Cardiac muscle cell (in vitro differentiated cells and primary cell): Measurements from ENCODE around the gene ERVW-1. TPM values are rescaled to one million over a fixed set of nuclear protein-coding genes. Genes with fewer than 3 reads are reported as not detected.

ENCODE experiments used
- DNase-seq, 2 donors: peaks; one replicate each; pipeline versions ENCODE4 v3.0.0 to v3.0.0-alpha.2; 2010 to 2017; ENCODE audit warnings: low read depth in 1 of 2, low spot score in 1 of 2
- H3K27ac ChIP-seq: fragments of 200-600 bp; sonication (generic); 2 replicates; pipeline ENCODE4 v1.5.1; 2016
- H3K27me3 ChIP-seq: fragments of 200-600 bp; sonication (generic); 2 replicates; pipeline ENCODE4 v1.6.0; 2016; ENCODE audit warnings: control low read depth
- H3K36me3 ChIP-seq: fragments of 200-600 bp; sonication (generic); 2 replicates; pipeline ENCODE4 v1.5.1; 2016; ENCODE audit warnings: control low read depth
- H3K4me1 ChIP-seq: fragments of 200-600 bp; sonication (generic); 2 replicates; pipeline ENCODE4 v1.8.1; 2017; ENCODE audit warnings: low read depth, mild to moderate bottlenecking, mixed run types
- H3K4me3 ChIP-seq: fragments of 200-600 bp; sonication (generic); 2 replicates; pipeline ENCODE4 v1.5.1; 2016; ENCODE audit warnings: mild to moderate bottlenecking
- H3K9me3 ChIP-seq: fragments of 200-600 bp; sonication (generic); 2 replicates; pipeline ENCODE4 v1.5.1; 2017; ENCODE audit warnings: low read depth, mild to moderate bottlenecking, control low read depth
- CTCF ChIP-seq: IDR thresholded peaks from 2 replicates; pipeline ENCODE4 v1.5.1; 2012; ENCODE audit warnings: low read depth, mild to moderate bottlenecking, low read length
- polyA plus RNA-seq: library from polyadenylated mRNA; unstranded; fragments of >200 nt; fragmentation: Nextera tagmentation; extraction: Ambion mirVana; gene quantifications from 2 replicates; pipeline ENCODE4 v1.2.1, GENCODE V29; 2016
- total RNA-seq: library from RNA; depleted of rRNA; stranded (reverse); fragments of >200 nt; gene quantifications from 2 replicates; pipeline ENCODE4 v1.2.3, GENCODE V29; 2016

The ERVW-1 gene
- total and polyA plus RNA-seq, 2 experiments from 2014 or later, result not detected

GRCh38 chr7:92427193-92427592, 50.6 kb downstream of the ERVW-1 start:
- H3K27ac ChIP-seq, result no peak overlapping the region
- no peak for DNase-seq
- H3K27me3 ChIP-seq, result no peaks in the 10 kb centered on the region
- H3K4me1 ChIP-seq, result peaks cover 5% of the 10 kb centered on the region
- H3K36me3 ChIP-seq, result no peaks in the 10 kb centered on the region
- H3K4me3 ChIP-seq, result no peak overlapping the region
- no peak for TF ChIP-seq CTCF
- H3K9me3 ChIP-seq, result no peaks in the 10 kb centered on the region

DNA sequence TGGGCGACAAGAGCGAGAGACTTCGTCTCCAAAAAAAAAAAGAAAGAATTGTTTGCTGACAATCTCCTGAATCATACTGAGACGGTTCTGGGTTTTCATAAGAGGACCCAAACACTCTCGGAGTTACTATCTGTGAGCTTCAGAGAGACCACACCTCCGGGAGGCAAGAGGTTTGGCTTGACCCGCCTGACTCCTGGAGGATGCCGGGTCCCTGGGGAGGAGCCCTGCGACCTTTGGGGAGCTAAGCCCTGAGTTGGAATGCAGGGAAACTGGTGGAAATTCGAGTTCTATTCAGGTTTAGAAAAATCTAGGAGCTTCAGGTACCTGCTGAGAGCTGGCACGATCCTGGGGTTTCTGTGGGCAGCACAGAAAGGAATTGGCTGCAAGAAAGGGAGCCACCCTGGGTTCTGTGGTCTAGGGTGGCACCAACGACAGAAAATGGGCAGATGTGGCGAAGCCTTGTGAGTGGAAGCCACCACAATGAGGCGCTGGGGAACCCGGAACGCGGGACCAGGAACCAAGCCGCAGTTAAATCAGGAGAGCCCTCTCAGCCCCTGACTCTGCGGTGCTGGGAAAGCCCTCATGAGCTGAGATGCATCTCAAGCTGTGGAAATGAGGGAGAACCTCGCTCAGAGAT, 52.3 kb downstream of the ERVW-1 start:
- H3K36me3 ChIP-seq, result no peaks in the 10 kb centered on the region
- no peak for TF ChIP-seq CTCF
- peaks cover 5% of the 10 kb centered on the region for H3K4me1 ChIP-seq
- H3K9me3 ChIP-seq, result no peaks in the 10 kb centered on the region
- no peak for DNase-seq
- H3K27ac ChIP-seq, result no peak overlapping the region
- no peaks in the 10 kb centered on the region for H3K27me3 ChIP-seq
- no peak overlapping the region for H3K4me3 ChIP-seq

DNA sequence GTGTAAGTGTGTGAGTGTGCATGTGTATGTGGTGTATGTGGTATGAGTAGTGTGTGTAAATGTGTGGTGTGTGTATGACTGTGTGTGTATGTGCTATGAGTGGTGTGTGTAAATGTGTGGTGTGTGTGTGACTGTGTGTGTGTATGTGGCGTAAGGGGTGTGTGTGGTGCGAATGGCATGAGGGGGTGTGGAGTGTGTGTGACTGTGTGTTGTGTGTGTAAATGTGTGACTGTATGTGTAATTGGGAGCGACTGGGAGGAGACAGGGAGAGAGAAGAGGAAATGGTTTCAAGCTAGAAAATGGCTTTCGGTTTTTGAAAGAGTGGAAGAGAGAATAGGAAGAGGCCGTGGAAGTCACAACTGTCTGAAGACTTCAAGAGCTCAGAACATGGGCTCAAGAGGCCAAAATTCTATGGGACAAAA, 54.0 kb downstream of the ERVW-1 start:
- Histone ChIP-seq H3K27me3 (no peaks in the 10 kb centered on the region), H3K9me3 (no peaks in the 10 kb centered on the region), H3K27ac (no peak overlapping the region), H3K4me3 (no peak overlapping the region), H3K36me3 (no peaks in the 10 kb centered on the region), H3K4me1 (peaks cover 5% of the 10 kb centered on the region)
- TF ChIP-seq CTCF, result no peak
- DNase-seq, result no peak

DNA sequence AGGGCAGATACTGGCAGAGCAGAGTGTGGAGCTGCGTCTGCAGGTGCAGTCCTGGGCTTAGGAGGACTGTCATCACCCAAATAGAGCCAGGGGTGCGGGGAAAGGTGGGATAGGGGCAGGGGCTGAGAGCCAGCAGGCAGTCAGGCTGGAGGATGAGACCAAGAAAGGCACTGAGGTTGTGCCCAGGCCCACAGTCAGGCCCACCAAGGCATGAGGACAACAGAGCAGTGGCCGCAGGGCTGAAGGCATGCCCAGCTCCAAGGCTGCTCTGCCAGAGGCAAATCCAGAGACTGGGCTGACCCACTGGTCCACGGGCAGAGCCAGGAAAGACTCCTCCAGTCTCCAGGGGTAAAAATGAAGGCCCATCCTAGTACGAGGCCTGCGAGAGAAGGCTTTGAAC, 54.8 kb downstream of the ERVW-1 start:
- Histone ChIP-seq H3K9me3 (no peaks in the 10 kb centered on the region), H3K36me3 (no peaks in the 10 kb centered on the region), H3K4me1 (peaks cover 5% of the 10 kb centered on the region), H3K27me3 (no peaks in the 10 kb centered on the region), H3K27ac (no peak overlapping the region), H3K4me3 (no peak overlapping the region)
- no peak for DNase-seq
- no peak for TF ChIP-seq CTCF

DNA sequence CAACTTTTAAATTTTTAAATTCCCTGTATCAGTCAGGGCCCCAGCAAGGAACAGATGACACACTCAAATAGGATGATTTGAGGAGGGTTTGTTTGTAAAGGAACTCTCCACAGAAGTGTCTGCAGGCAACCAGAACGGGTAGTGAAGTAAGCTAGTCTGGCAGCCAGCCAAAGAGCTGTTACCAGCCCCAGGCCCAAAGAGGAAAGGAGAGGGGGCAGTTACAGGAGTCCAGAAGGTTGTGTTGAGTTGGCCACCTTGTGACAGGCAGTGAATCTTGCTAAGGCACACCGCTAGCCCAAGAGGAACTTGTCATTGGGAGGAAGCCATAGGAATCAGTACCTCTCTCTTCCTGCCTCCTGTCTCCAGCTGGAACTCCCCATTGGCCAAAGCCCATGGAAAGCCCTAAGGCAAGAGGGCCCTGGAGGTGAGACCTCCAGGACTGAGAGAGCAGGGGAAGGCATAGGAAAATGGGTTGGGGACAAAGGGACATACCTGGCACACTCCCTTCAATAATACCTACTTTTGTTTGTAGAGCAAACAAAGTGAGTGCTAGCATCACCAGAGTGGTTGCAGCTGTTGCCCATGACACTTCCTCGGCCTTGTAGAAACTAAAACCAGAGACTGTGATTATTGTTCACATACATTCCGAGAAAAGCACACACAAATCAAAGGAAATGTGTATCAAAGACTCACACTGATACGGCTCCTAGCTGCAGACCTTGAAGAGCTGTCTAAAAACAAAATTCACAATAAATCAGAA, 55.9 kb downstream of the ERVW-1 start:
- H3K27me3 ChIP-seq, result no peaks in the 10 kb centered on the region
- DNase-seq, result peak; percentile 13 to 73
- TF ChIP-seq CTCF, result no peak

More for the DNA sequence above, 55.9 kb downstream of the ERVW-1 start:
- H3K4me3 ChIP-seq, result no peak overlapping the region
- no peaks in the 10 kb centered on the region for H3K9me3 ChIP-seq
- no peak overlapping the region for H3K27ac ChIP-seq
- H3K4me1 ChIP-seq, result peaks cover 5% of the 10 kb centered on the region
- H3K36me3 ChIP-seq, result no peaks in the 10 kb centered on the region

Other genes with a start within 250 kb of the ERVW-1 start
- gene KRIT1, start 232.0 kb downstream of the ERVW-1 start, total RNA-seq, result 34.5 and 73.4 TPM in 2 replicates
- 29.0 and 34.2 TPM in 2 replicates for gene KRIT1, start 232.0 kb downstream of the ERVW-1 start, polyA plus RNA-seq
- gene ANKIB1, start 232.0 kb downstream of the ERVW-1 start, total RNA-seq, result 11.3 and 17.2 TPM in 2 replicates
- 5.6 and 6.3 TPM in 2 replicates for gene ANKIB1, start 232.0 kb downstream of the ERVW-1 start, polyA plus RNA-seq
- gene GATAD1, start 30.5 kb downstream of the ERVW-1 start, total RNA-seq, result 29.3 and 50.8 TPM in 2 replicates
- 43.0 and 53.0 TPM in 2 replicates for gene GATAD1, start 30.5 kb downstream of the ERVW-1 start, polyA plus RNA-seq
- 19.8 and 25.9 TPM in 2 replicates for gene PEX1, start 50.6 kb upstream of the ERVW-1 start, total RNA-seq
- gene PEX1, start 50.6 kb upstream of the ERVW-1 start, polyA plus RNA-seq, result 20.8 and 26.3 TPM in 2 replicates
- gene RBM48, start 50.8 kb upstream of the ERVW-1 start, total RNA-seq, result 8.9 and 9.1 TPM in 2 replicates
- gene RBM48, start 50.8 kb upstream of the ERVW-1 start, polyA plus RNA-seq, result 19.5 and 25.9 TPM in 2 replicates
- gene FAM133B, start 112.4 kb upstream of the ERVW-1 start, total RNA-seq, result 6.9 and 15.7 TPM in 2 replicates
- 27.6 and 29.8 TPM in 2 replicates for gene FAM133B, start 112.4 kb upstream of the ERVW-1 start, polyA plus RNA-seq